H1 (cell line): ENCODE measurements around the gene PRTN3. TPM values are rescaled to one million over a fixed set of nuclear protein-coding genes. Genes with fewer than 3 reads are reported as not detected.

Source experiments
- CTCF ChIA-PET: fragments of 300-600 bp; sonication (Branson Sonifier 250); formaldehyde crosslinking; loops from one replicate; lab custom pipeline; 2021; ENCODE audit not compliant: partially characterized antibody; lab: Charles Lee
- POLR2A ChIA-PET: fragments of 300-600 bp; sonication (Branson Sonifier 250); formaldehyde crosslinking; loops from one replicate; lab custom pipeline; 2021; ENCODE audit warnings: inconsistent platforms; ENCODE audit not compliant: partially characterized antibody; lab: Charles Lee
- DNase-seq, 2 experiments: peaks; one replicate each; pipeline versions ENCODE4 v3.0.0 to v3.0.0-alpha.2; 2010 to 2022; ENCODE audit warnings: low spot score in 2 of 2, low read depth in 1 of 2, mixed read lengths in 1 of 2
- FAIRE-seq: peaks from 2 replicates; lab custom pipeline; 2011; peaks lifted over from hg19 to GRCh38; lab: Jason Lieb, UNC
- H2AFZ ChIP-seq: 2 replicates; pipeline ENCODE4 v1.8.1; 2012; ENCODE audit warnings: low read length, inconsistent platforms
- H2AK5ac ChIP-seq: 2 replicates; pipeline ENCODE4 v1.6.1; 2013; ENCODE audit warnings: low read depth, low read length
- H2BK120ac ChIP-seq: replicated peaks from 2 replicates; pipeline ENCODE3; 2013; ENCODE audit warnings: low read depth, low read length, inconsistent platforms
- H2BK12ac ChIP-seq: 2 replicates; pipeline ENCODE4 v1.6.1; 2013; ENCODE audit warnings: low read depth, low read length
- H2BK15ac ChIP-seq: 2 replicates; pipeline ENCODE4 v1.6.1; 2013; ENCODE audit warnings: low read length
- H2BK20ac ChIP-seq: 2 replicates; pipeline ENCODE4 v1.6.1; 2013; ENCODE audit warnings: low read length
- H2BK5ac ChIP-seq: 2 replicates; pipeline ENCODE4 v1.6.1; 2013; ENCODE audit warnings: low read depth, low read length
- H3K14ac ChIP-seq: 2 replicates; pipeline ENCODE4 v1.6.1; 2013; ENCODE audit warnings: inconsistent platforms; ENCODE audit not compliant: insufficient read length
- H3K18ac ChIP-seq: 2 replicates; pipeline ENCODE4 v1.6.1; 2013; ENCODE audit warnings: low read length; ENCODE audit errors: extremely low read depth
- H3K23ac ChIP-seq: 2 replicates; pipeline ENCODE4 v1.6.1; 2013; ENCODE audit warnings: inconsistent platforms; ENCODE audit not compliant: insufficient read length
- H3K23me2 ChIP-seq: 2 replicates; pipeline ENCODE4 v1.6.1; 2013; ENCODE audit warnings: low read depth, low read length
- H3K27ac ChIP-seq: 2 replicates; pipeline ENCODE4 v1.6.1; 2011; ENCODE audit warnings: low read depth, low read length, inconsistent platforms
- H3K27me3 ChIP-seq, 4 experiments: replicated peaks in 1 of 4; 1 replicate in 1 of 4; 2 replicates in 3 of 4; pipeline versions ENCODE4 v1.6.1 to v1.8.1; 2011 to 2013; ENCODE audit warnings: low read length in 3 of 4, mild to moderate bottlenecking in 3 of 4, inconsistent platforms in 2 of 4, mixed read lengths in 2 of 4, moderate library complexity in 1 of 4; ENCODE audit not compliant: control insufficient read depth in 3 of 4, insufficient read depth in 3 of 4; ENCODE audit errors: extremely low read depth in 1 of 4
- H3K36me3 ChIP-seq, 4 experiments: 2 replicates each; pipeline versions ENCODE4 v1.6.1 to v1.8.1; 2011 to 2013; ENCODE audit warnings: mild to moderate bottlenecking in 4 of 4, low read length in 3 of 4, moderate library complexity in 2 of 4, control low read depth in 1 of 4, inconsistent platforms in 1 of 4; ENCODE audit not compliant: insufficient read depth in 4 of 4, control insufficient read depth in 2 of 4
- H3K4ac ChIP-seq: replicated peaks from 2 replicates; pipeline ENCODE3; 2013; ENCODE audit warnings: low read length, low read depth, mixed read lengths, inconsistent platforms; ENCODE audit not compliant: insufficient read length
- H3K4me1 ChIP-seq, 4 experiments: replicated peaks in 1 of 4; 1 replicate in 1 of 4; 2 replicates in 3 of 4; pipeline versions ENCODE4 v1.6.1 to v1.8.1; 2011 to 2013; ENCODE audit warnings: low read length in 3 of 4, inconsistent platforms in 2 of 4, mixed read lengths in 1 of 4; ENCODE audit not compliant: insufficient read depth in 4 of 4, control insufficient read depth in 3 of 4
- H3K4me2 ChIP-seq, 2 experiments: 2 replicates each; pipeline versions ENCODE4 v1.6.1 to v1.8.1; 2011 to 2013; ENCODE audit warnings: low read depth in 2 of 2, low read length in 2 of 2, control low read depth in 1 of 2, inconsistent platforms in 1 of 2, mild to moderate bottlenecking in 1 of 2; ENCODE audit not compliant: insufficient read depth in 1 of 2
- H3K4me3 ChIP-seq, 4 experiments: fragments of 200-600, 300-600 bp in 1 of 4; sonication (generic), shearing (Covaris generic), sonication (Bioruptor Twin) in 1 of 4; 2 replicates each; pipeline versions ENCODE4 v1.5.1 to v1.8.1; 2011 to 2016; ENCODE audit warnings: low read length in 4 of 4, low read depth in 3 of 4, control low read depth in 2 of 4, inconsistent platforms in 2 of 4, mild to moderate bottlenecking in 2 of 4, mixed read lengths in 1 of 4, moderate library complexity in 1 of 4; ENCODE audit not compliant: insufficient read depth in 2 of 4; ENCODE audit errors: extremely low read depth in 1 of 4
- H3K56ac ChIP-seq: replicated peaks from 2 replicates; pipeline ENCODE3; 2013; ENCODE audit warnings: low read depth, mild to moderate bottlenecking, mixed read lengths, low read length, inconsistent platforms; ENCODE audit not compliant: insufficient read length
- H3K79me1 ChIP-seq: 2 replicates; pipeline ENCODE4 v1.6.1; 2013; ENCODE audit warnings: low read depth, low read length, control low read depth
- H3K79me2 ChIP-seq, 2 experiments: 2 replicates each; pipeline versions ENCODE4 v1.6.1 to v1.8.1; 2012 to 2013; ENCODE audit warnings: low read length in 2 of 2, mild to moderate bottlenecking in 2 of 2, inconsistent platforms in 1 of 2; ENCODE audit not compliant: insufficient read depth in 2 of 2, control insufficient read depth in 1 of 2
- H3K9ac ChIP-seq, 4 experiments: replicated peaks in 1 of 4; 1 replicate in 1 of 4; 2 replicates in 3 of 4; pipeline versions ENCODE4 v1.6.1 to v1.8.1; 2011 to 2013; ENCODE audit warnings: low read depth in 3 of 4, low read length in 3 of 4, control low read depth in 2 of 4, mild to moderate bottlenecking in 2 of 4, moderate library complexity in 2 of 4, inconsistent platforms in 1 of 4; ENCODE audit errors: extremely low read depth in 1 of 4
- H3K9me3 ChIP-seq, 2 experiments: 2 replicates each; pipeline versions ENCODE4 v1.6.1 to v1.8.1; 2012 to 2013; ENCODE audit warnings: mild to moderate bottlenecking in 2 of 2, moderate library complexity in 2 of 2, control low read depth in 1 of 2, inconsistent platforms in 1 of 2, low read depth in 1 of 2, low read length in 1 of 2, mixed read lengths in 1 of 2; ENCODE audit not compliant: insufficient read depth in 2 of 2
- H4K20me1 ChIP-seq, 2 experiments: replicated peaks in 1 of 2; 2 replicates each; pipeline versions ENCODE3 to v1.8.1; 2011 to 2013; ENCODE audit warnings: inconsistent platforms in 2 of 2, low read length in 2 of 2, mild to moderate bottlenecking in 1 of 2; ENCODE audit not compliant: insufficient read depth in 2 of 2, control insufficient read depth in 1 of 2
- H4K5ac ChIP-seq: 2 replicates; pipeline ENCODE4 v1.6.1; 2013; ENCODE audit warnings: low read length, low read depth, mixed read lengths, inconsistent platforms; ENCODE audit not compliant: insufficient read length
- H4K8ac ChIP-seq: 2 replicates; pipeline ENCODE4 v1.8.0; 2013; ENCODE audit warnings: mild to moderate bottlenecking, moderate library complexity, low read length, inconsistent platforms; ENCODE audit not compliant: insufficient read depth; ENCODE audit errors: extremely low read depth
- H4K91ac ChIP-seq: replicated peaks from 2 replicates; pipeline ENCODE3; 2013; ENCODE audit warnings: low read length, mixed read lengths, inconsistent platforms; ENCODE audit not compliant: insufficient read length
- FOSL1 ChIP-seq: IDR thresholded peaks from 2 replicates; pipeline ENCODE4 v1.6.1; 2011; ENCODE audit warnings: mild to moderate bottlenecking, low read depth, low read length, moderate library complexity; ENCODE audit not compliant: insufficient read depth
- JUN ChIP-seq: IDR thresholded peaks from 2 replicates; pipeline ENCODE4 v1.6.1; 2011; ENCODE audit warnings: low read depth, mild to moderate bottlenecking, improper control_type of control experiment, low read length
- MAFK ChIP-seq: IDR thresholded peaks from 2 replicates; pipeline ENCODE4 v1.6.1; 2012; ENCODE audit warnings: low read depth, mild to moderate bottlenecking, improper control_type of control experiment, low read length
- NANOG ChIP-seq: IDR thresholded peaks from 2 replicates; pipeline ENCODE4 v1.6.1; 2011; ENCODE audit warnings: low read length, low read depth, mild to moderate bottlenecking, inconsistent platforms; ENCODE audit not compliant: insufficient read depth, poor library complexity, severe bottlenecking
- POLR2AphosphoS5 ChIP-seq: IDR thresholded peaks from 2 replicates; pipeline ENCODE4 v1.6.1; 2011; ENCODE audit warnings: low read depth, low read length
- RNF2 ChIP-seq: fragments of 200-900, 300-1000 bp; sonication (generic); IDR thresholded peaks from 2 replicates; pipeline ENCODE4 v1.7.1; 2016; ENCODE audit warnings: borderline replicate concordance, low read depth, mild to moderate bottlenecking, antibody characterized with exemption, low read length; ENCODE audit not compliant: poor library complexity, severe bottlenecking; ENCODE audit errors: missing control alignments
- SIRT6 ChIP-seq: IDR thresholded peaks from one replicate; pipeline ENCODE4 v1.7.1; 2012; ENCODE audit warnings: low read length, inconsistent platforms
- SP1 ChIP-seq: IDR thresholded peaks from 2 replicates; pipeline ENCODE4 v1.6.1; 2011; ENCODE audit warnings: low read depth, low read length
- SUZ12 ChIP-seq: fragments of 200-600 bp; sonication (generic); IDR thresholded peaks from 2 replicates; pipeline ENCODE4 v1.6.1; 2012; ENCODE audit warnings: mild to moderate bottlenecking, inconsistent platforms, low read length, moderate library complexity, mixed read lengths
- whole genome bisulfite sequencing, 2 experiments: shearing (Covaris generic) in 1 of 2; methylation state at CpG; one replicate each; pipeline versions ENCODE4 v1.1.6 to v1.1.7; 2013 to 2015; ENCODE audit warnings: low lambda C conversion rate in 2 of 2, mixed read lengths in 2 of 2, inconsistent platforms in 1 of 2, low coverage in 1 of 2, missing lambda C conversion rate in 1 of 2; ENCODE audit not compliant: insufficient replicate concordance in 2 of 2, insufficient coverage in 1 of 2, insufficient read length in 1 of 2; ENCODE audit errors: extremely low coverage in 1 of 2, missing lambda C conversion rate in 1 of 2; 5-methylcytosine and 5-hydroxymethylcytosine counted together
- polyA plus RNA-seq, 7 experiments: library from polyadenylated mRNA; depleted of rRNA in 3 of 7; stranded (reverse) in 5 of 7; unstranded in 2 of 7; fragments of >200 nt in 5 of 7; fragments of 200-250 nt in 2 of 7; gene quantifications; 1 replicate in 5 of 7; 2 replicates in 1 of 7; 4 replicates in 1 of 7; pipeline versions ENCODE4 v1.2.1 to v1.2.3, GENCODE V29; 2011 to 2013; ENCODE audit warnings: missing spikeins in 2 of 7, mixed read lengths in 2 of 7
- total RNA-seq: library from RNA; stranded (reverse); fragmentation: NEBNext Ultra II Directional; extraction: Animal tissue kit (Norgen Biotek cat#: 25700); gene quantifications from 2 replicates; pipeline ENCODE4 v1.2.1, GENCODE V29; 2021
- TF ChIP-seq, protein P1 (sequence below): IDR thresholded peaks from 2 replicates; pipeline ENCODE4 v1.6.1; 2012; ENCODE audit warnings: inconsistent platforms
- TF ChIP-seq, protein P2 (sequence below): IDR thresholded peaks from 2 replicates; pipeline ENCODE4 v1.6.1; 2012; ENCODE audit warnings: low read length, inconsistent platforms

PRTN3 gene
- total and polyA plus RNA-seq, 2 of the 8 experiments (the other 6 are each of a cell fraction or from before 2014, with no cell fraction given): 0.39 to 2.1 TPM

DNA sequence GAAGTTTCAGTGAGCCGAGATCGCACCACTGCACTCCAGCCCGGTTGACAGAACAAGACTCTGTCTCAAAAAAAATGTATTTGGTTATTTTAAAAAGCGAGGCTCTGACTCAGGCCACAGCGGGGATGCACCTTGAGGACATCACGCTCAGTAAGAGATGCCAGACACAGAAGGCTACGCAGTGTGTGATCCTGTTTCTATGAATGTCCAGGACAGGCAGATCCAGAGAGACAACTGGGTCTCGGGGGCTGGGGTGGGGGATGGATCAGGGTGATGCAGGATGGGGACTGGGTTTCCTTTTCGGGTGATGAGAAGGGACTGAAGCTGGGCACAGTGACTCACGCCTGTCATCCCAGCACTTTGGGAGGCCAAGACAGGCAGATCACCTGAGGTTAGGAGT lies 46.8 kb downstream of the PRTN3 start:
- Histone ChIP-seq H3K4me2 (no peak overlapping the region), H3K56ac (no peak overlapping the region), H2BK15ac (no peak overlapping the region), H3K4ac (no peak overlapping the region), H3K14ac (no peak overlapping the region), H3K79me2 (no peaks in the 10 kb centered on the region; a peak in 1 of 4 replicates), H4K5ac (no peak overlapping the region), H2AK5ac (no peak overlapping the region), H3K79me1 (peaks cover 7% of the 10 kb centered on the region), H3K18ac (no peak overlapping the region), H2BK5ac (no peak overlapping the region), H4K8ac (no peak overlapping the region), H3K9me3 (no peaks in the 10 kb centered on the region), H3K23me2 (peaks cover 3% of the 10 kb centered on the region; the same call in 1 of the 2 replicates), H3K9ac (no peak overlapping the region), H2BK20ac (no peak overlapping the region), H3K23ac (no peak overlapping the region), H3K36me3 (peaks cover 0 to 21% (median 10%) of the 10 kb centered on the region in 4 experiments; a peak in 4 of 8 replicates), H4K91ac (no peak overlapping the region), H2BK12ac (no peak overlapping the region), H3K4me3 (no peak overlapping the region), H3K27me3 (no peaks in the 10 kb centered on the region), H2BK120ac (no peak overlapping the region), H2AFZ (no peak overlapping the region), H3K27ac (no peak overlapping the region), H3K4me1 (peaks cover 0 to 2% (median 0%) of the 10 kb centered on the region in 4 experiments; a peak in 2 of 7 replicates), H4K20me1 (peaks cover 5 to 17% of the 10 kb centered on the region in 2 experiments)
- DNase-seq (no peak), FAIRE-seq (no peak)
- 89% methylated on average over 10 of the region's 10 CpGs; no CpG with 5 or more reads in 1 of the 2 experiments for WGBS, 2 experiments
- POLR2A ChIA-PET: interaction anchor here (8.8 kb wide), 1 partner anchor 10 kb away, joined by 82 read pairs; no protein-coding TSS in a partner anchor
- CTCF ChIA-PET: interaction anchor here (1.1 to 1.2 kb wide), 2 partner anchors 9 to 10 kb away, joined by 4 to 5 read pairs; no protein-coding TSS in a partner anchor
- TF ChIP-seq POLR2AphosphoS5: no peak
- no peak for TF ChIP-seq SIRT6
- no peak for TF ChIP-seq MAFK
- TF ChIP-seq NANOG: no peak
- no peak for TF ChIP-seq RNF2
- TF ChIP-seq SP1: no peak
- no peak for TF ChIP-seq SUZ12
- TF ChIP-seq, protein P1, sequence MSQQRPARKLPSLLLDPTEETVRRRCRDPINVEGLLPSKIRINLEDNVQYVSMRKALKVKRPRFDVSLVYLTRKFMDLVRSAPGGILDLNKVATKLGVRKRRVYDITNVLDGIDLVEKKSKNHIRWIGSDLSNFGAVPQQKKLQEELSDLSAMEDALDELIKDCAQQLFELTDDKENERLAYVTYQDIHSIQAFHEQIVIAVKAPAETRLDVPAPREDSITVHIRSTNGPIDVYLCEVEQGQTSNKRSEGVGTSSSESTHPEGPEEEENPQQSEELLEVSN: no peak
- TF ChIP-seq, protein P2, sequence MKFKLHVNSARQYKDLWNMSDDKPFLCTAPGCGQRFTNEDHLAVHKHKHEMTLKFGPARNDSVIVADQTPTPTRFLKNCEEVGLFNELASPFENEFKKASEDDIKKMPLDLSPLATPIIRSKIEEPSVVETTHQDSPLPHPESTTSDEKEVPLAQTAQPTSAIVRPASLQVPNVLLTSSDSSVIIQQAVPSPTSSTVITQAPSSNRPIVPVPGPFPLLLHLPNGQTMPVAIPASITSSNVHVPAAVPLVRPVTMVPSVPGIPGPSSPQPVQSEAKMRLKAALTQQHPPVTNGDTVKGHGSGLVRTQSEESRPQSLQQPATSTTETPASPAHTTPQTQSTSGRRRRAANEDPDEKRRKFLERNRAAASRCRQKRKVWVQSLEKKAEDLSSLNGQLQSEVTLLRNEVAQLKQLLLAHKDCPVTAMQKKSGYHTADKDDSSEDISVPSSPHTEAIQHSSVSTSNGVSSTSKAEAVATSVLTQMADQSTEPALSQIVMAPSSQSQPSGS: no peak
- no peak for TF ChIP-seq FOSL1
- TF ChIP-seq JUN: no peak
